HepG2 (cell line): ENCODE data around the gene CD19. TPM values are rescaled to one million over a fixed set of nuclear protein-coding genes. Genes with fewer than 3 reads are reported as not detected.

Experiments used
- ELF4 ChIP-seq: sonication (generic); formaldehyde crosslinking; IDR thresholded peaks from 2 replicates; pipeline ENCODE4 v1.5.0; 2020; ENCODE audit warnings: missing genetic modification reagents, mild to moderate bottlenecking, moderate library complexity, borderline replicate concordance
- GABPB1 ChIP-seq: IDR thresholded peaks from 2 replicates; pipeline ENCODE4 v1.6.1; 2016; ENCODE audit warnings: mild to moderate bottlenecking, missing genetic modification reagents, moderate library complexity, missing compliant biosample characterization
- HOXA3 ChIP-seq: sonication (generic); formaldehyde crosslinking; IDR thresholded peaks from 2 replicates; pipeline ENCODE4 v1.5.0; 2020; ENCODE audit warnings: missing genetic modification reagents
- KLF11 ChIP-seq: IDR thresholded peaks from 2 replicates; pipeline ENCODE4 v1.6.1; 2016; ENCODE audit warnings: missing compliant biosample characterization
- MXI1 ChIP-seq: IDR thresholded peaks from 3 replicates; pipeline ENCODE4 v1.6.1; 2012; ENCODE audit warnings: low read depth, low read length, inconsistent platforms, borderline replicate concordance
- NFE2L2 ChIP-seq: fragments of 150-350 bp; IDR thresholded peaks from 2 replicates; pipeline ENCODE4 v1.6.1; 2014; ENCODE audit warnings: low read length
- NFYB ChIP-seq: sonication (generic); formaldehyde crosslinking; IDR thresholded peaks from 2 replicates; pipeline ENCODE4 v1.4.0; 2020; ENCODE audit warnings: missing genetic modification reagents
- NR2F2 ChIP-seq: IDR thresholded peaks from 2 replicates; pipeline ENCODE4 v1.6.1; 2012; ENCODE audit warnings: low read depth, inconsistent platforms, borderline replicate concordance
- PBX2 ChIP-seq: IDR thresholded peaks from 2 replicates; pipeline ENCODE4 v1.6.1; 2016; ENCODE audit warnings: control low read depth
- POGK ChIP-seq: sonication (generic); formaldehyde crosslinking; conservative IDR thresholded peaks from 2 replicates; pipeline ENCODE4 v1.8.0; 2022; ENCODE audit warnings: mild to moderate bottlenecking, moderate library complexity, missing genetic modification reagents
- SKIL ChIP-seq: sonication (generic); formaldehyde crosslinking; IDR thresholded peaks from 2 replicates; pipeline ENCODE4 v1.8.0; 2022; ENCODE audit warnings: missing genetic modification reagents, mild to moderate bottlenecking, moderate library complexity, borderline replicate concordance
- SP4 ChIP-seq: sonication (generic); formaldehyde crosslinking; IDR thresholded peaks from 2 replicates; pipeline ENCODE4 v1.8.1; 2023; ENCODE audit warnings: mild to moderate bottlenecking, missing genetic modification reagents
- SUZ12 ChIP-seq: fragments of 150-350 bp; IDR thresholded peaks from 2 replicates; pipeline ENCODE4 v1.6.1; 2014; ENCODE audit warnings: low read depth, low read length
- SYNCRIP ChIP-seq: fragments of 200-400 bp; formaldehyde crosslinking; IDR thresholded peaks from 2 replicates; pipeline ENCODE4 v1.6.1; 2018; ENCODE audit warnings: mild to moderate bottlenecking, low read depth, low read length; ENCODE audit not compliant: insufficient read depth
- TBL1XR1 ChIP-seq: fragments of 150-350 bp; IDR thresholded peaks from 2 replicates; pipeline ENCODE4 v1.6.1; 2014; ENCODE audit warnings: borderline replicate concordance, low read length; ENCODE audit not compliant: partially characterized antibody
- TBX3 ChIP-seq: fragments of 450-650 bp; IDR thresholded peaks from 2 replicates; pipeline ENCODE4 v1.6.1; 2017; ENCODE audit warnings: antibody characterized with exemption, mild to moderate bottlenecking, inconsistent platforms, borderline replicate concordance
- USF2 ChIP-seq, 2 experiments: sonication (generic) in 1 of 2; formaldehyde crosslinking in 1 of 2; IDR thresholded peaks; 2 replicates each; pipeline versions ENCODE4 v1.5.1 to v1.6.1; 2011 to 2020; ENCODE audit warnings: borderline replicate concordance in 1 of 2, low read depth in 1 of 2, low read length in 1 of 2, mild to moderate bottlenecking in 1 of 2, missing genetic modification reagents in 1 of 2, moderate library complexity in 1 of 2
- ZGPAT ChIP-seq: IDR thresholded peaks from 2 replicates; pipeline ENCODE4 v1.6.1; 2016; ENCODE audit warnings: mild to moderate bottlenecking
- ZNF567 ChIP-seq: sonication (generic); formaldehyde crosslinking; IDR thresholded peaks from 2 replicates; pipeline ENCODE4 v1.8.1; 2023; ENCODE audit warnings: mild to moderate bottlenecking, missing genetic modification reagents, borderline replicate concordance
- polyA plus RNA-seq, 8 experiments: library from polyadenylated mRNA; depleted of rRNA in 3 of 8; stranded (reverse) in 7 of 8; unstranded in 1 of 8; fragments of >200 nt; fragmentation: Illumina TruSeq in 4 of 8; extraction: Trizol in 4 of 8; gene quantifications; 2 replicates each; pipeline versions ENCODE4 v1.2.1 to v1.2.3, GENCODE V29; 2011 to 2016; ENCODE audit warnings: low read depth in 4 of 8, missing spikeins in 1 of 8, mixed read lengths in 1 of 8; ENCODE audit not compliant: insufficient read depth in 1 of 8
- total RNA-seq, 5 experiments: library from RNA; depleted of rRNA; stranded (reverse); fragments of >200 nt; fragmentation: Illumina TruSeq; extraction: Trizol; gene quantifications; 2 replicates each; pipeline ENCODE4 v1.2.3, GENCODE V29; 2016; ENCODE audit warnings: low read depth in 1 of 5

CD19 gene
- total and polyA plus RNA-seq, 2 of the 13 experiments (the other 11 are each of a cell fraction or from before 2014, with no cell fraction given), result 0.55 to 1.1 TPM

GRCh38 chr16:28923652-28924398 lies 7.9 kb upstream of the CD19 start (continued):
- TF ChIP-seq ZGPAT (CRISPR knock-in tag), result no peak
- peak; percentile 62 for TF ChIP-seq SKIL (CRISPR knock-in tag)
- TF ChIP-seq KLF11 (CRISPR knock-in tag), result no peak
- no peak for TF ChIP-seq SUZ12
- TF ChIP-seq MXI1, result no peak; the same call in 2 of the 3 replicates
- no peak for TF ChIP-seq USF2 (IDR thresholded peaks at IDR 0.05; ENCODE audit: low read depth, low read length)
- no peak for TF ChIP-seq USF2 (CRISPR knock-in tag; IDR thresholded peaks at IDR 0.05; ENCODE audit: borderline replicate concordance)
- peak; percentile 25 for TF ChIP-seq TBL1XR1
- no peak for TF ChIP-seq SYNCRIP
- TF ChIP-seq PBX2 (CRISPR knock-in tag), result no peak
- TF ChIP-seq NFE2L2, result no peak
- peak; percentile 61; the same call in 1 of the 2 replicates for TF ChIP-seq HOXA3 (CRISPR knock-in tag)
- TF ChIP-seq ZNF567 (CRISPR knock-in tag), result no peak
- no peak for TF ChIP-seq TBX3
- no peak for TF ChIP-seq POGK
- TF ChIP-seq ELF4 (CRISPR knock-in tag), result peak; percentile 64; the same call in 1 of the 2 replicates
- no peak for TF ChIP-seq SP4
- no peak for TF ChIP-seq GABPB1
- TF ChIP-seq NFYB (CRISPR knock-in tag), result no peak
- TF ChIP-seq NR2F2, result peak; percentile 27
